Measurements from ENCODE around the gene PRKCB. TPM values are rescaled to one million over a fixed set of nuclear protein-coding genes. Genes with fewer than 3 reads are reported as not detected.

The PRKCB gene
- total RNA-seq, 1 experiment from 2014 or later: not detected

- DNase-seq (ENCODE audit: low spot score): no peak
These were observed 106.3 kb downstream of the PRKCB start for GRCh38 chr16:23941963-23942564.

- DNase-seq (ENCODE audit: low spot score): no peak
These were observed 107.8 kb downstream of the PRKCB start for GRCh38 chr16:23943604-23944003.

GRCh38 chr16:23944381-23944780 is 108.6 kb downstream of the PRKCB start:
- no peak for DNase-seq (ENCODE audit: low spot score)

- DNase-seq (ENCODE audit: low spot score): no peak
These were observed 109.5 kb downstream of the PRKCB start for GRCh38 chr16:23945243-23945642.

- no peak for DNase-seq (ENCODE audit: low spot score)
These were observed 112.1 kb downstream of the PRKCB start for GRCh38 chr16:23947838-23948237.

- no peak for DNase-seq (ENCODE audit: low spot score)
These were observed 113.2 kb downstream of the PRKCB start for GRCh38 chr16:23948949-23949411.

- no peak for DNase-seq (ENCODE audit: low spot score)
These were observed 114.0 kb downstream of the PRKCB start for GRCh38 chr16:23949630-23950290.

- DNase-seq (ENCODE audit: low spot score): no peak
These were observed 114.6 kb downstream of the PRKCB start for GRCh38 chr16:23950291-23950894.

GRCh38 chr16:23950898-23951297 is 115.1 kb downstream of the PRKCB start:
- DNase-seq (ENCODE audit: low spot score): no peak

- DNase-seq (ENCODE audit: low spot score): peak; percentile 18
These were observed 116.6 kb downstream of the PRKCB start for GRCh38 chr16:23952128-23952970.

- DNase-seq (ENCODE audit: low spot score): no peak
These were observed 117.2 kb downstream of the PRKCB start for GRCh38 chr16:23952971-23953300.

GRCh38 chr16:23953476-23953875 is 117.7 kb downstream of the PRKCB start:
- no peak for DNase-seq (ENCODE audit: low spot score)

- DNase-seq (ENCODE audit: low spot score): no peak
These were observed 119.3 kb downstream of the PRKCB start for GRCh38 chr16:23955088-23955487.

- no peak for DNase-seq (ENCODE audit: low spot score)
These were observed 121.5 kb downstream of the PRKCB start for GRCh38 chr16:23957287-23957686.

GRCh38 chr16:23959072-23959751 is 123.4 kb downstream of the PRKCB start:
- no peak for DNase-seq (ENCODE audit: low spot score)

GRCh38 chr16:23959752-23960072 is 123.9 kb downstream of the PRKCB start:
- DNase-seq (ENCODE audit: low spot score): no peak

GRCh38 chr16:23960081-23960885 is 124.5 kb downstream of the PRKCB start:
- no peak for DNase-seq (ENCODE audit: low spot score)

GRCh38 chr16:23962001-23962400 is 126.2 kb downstream of the PRKCB start:
- DNase-seq (ENCODE audit: low spot score): no peak

- DNase-seq (ENCODE audit: low spot score): no peak
These were observed 128.4 kb downstream of the PRKCB start for GRCh38 chr16:23964136-23964535.

GRCh38 chr16:23965137-23965733 is 129.5 kb downstream of the PRKCB start:
- no peak for DNase-seq (ENCODE audit: low spot score)

All from A172 (cell line).